22Rv1 (cell line): ENCODE results near the gene ACSS2.

Experiments used
- H3K27ac ChIP-seq: fragments of 450-650 bp; 2 replicates; pipeline ENCODE4 v1.5.1; 2017
- ZFX ChIP-seq: fragments of 450-650 bp; IDR thresholded peaks from 2 replicates; pipeline ENCODE4 v1.6.1; 2017; ENCODE audit warnings: antibody characterized with exemption, borderline replicate concordance
- TF ChIP-seq, protein P1 (sequence below): fragments of 450-650 bp; IDR thresholded peaks from 2 replicates; pipeline ENCODE4 v1.5.1; 2017; ENCODE audit warnings: mild to moderate bottlenecking

The ACSS2 gene, protein sequence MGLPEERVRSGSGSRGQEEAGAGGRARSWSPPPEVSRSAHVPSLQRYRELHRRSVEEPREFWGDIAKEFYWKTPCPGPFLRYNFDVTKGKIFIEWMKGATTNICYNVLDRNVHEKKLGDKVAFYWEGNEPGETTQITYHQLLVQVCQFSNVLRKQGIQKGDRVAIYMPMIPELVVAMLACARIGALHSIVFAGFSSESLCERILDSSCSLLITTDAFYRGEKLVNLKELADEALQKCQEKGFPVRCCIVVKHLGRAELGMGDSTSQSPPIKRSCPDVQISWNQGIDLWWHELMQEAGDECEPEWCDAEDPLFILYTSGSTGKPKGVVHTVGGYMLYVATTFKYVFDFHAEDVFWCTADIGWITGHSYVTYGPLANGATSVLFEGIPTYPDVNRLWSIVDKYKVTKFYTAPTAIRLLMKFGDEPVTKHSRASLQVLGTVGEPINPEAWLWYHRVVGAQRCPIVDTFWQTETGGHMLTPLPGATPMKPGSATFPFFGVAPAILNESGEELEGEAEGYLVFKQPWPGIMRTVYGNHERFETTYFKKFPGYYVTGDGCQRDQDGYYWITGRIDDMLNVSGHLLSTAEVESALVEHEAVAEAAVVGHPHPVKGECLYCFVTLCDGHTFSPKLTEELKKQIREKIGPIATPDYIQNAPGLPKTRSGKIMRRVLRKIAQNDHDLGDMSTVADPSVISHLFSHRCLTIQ

DNA sequence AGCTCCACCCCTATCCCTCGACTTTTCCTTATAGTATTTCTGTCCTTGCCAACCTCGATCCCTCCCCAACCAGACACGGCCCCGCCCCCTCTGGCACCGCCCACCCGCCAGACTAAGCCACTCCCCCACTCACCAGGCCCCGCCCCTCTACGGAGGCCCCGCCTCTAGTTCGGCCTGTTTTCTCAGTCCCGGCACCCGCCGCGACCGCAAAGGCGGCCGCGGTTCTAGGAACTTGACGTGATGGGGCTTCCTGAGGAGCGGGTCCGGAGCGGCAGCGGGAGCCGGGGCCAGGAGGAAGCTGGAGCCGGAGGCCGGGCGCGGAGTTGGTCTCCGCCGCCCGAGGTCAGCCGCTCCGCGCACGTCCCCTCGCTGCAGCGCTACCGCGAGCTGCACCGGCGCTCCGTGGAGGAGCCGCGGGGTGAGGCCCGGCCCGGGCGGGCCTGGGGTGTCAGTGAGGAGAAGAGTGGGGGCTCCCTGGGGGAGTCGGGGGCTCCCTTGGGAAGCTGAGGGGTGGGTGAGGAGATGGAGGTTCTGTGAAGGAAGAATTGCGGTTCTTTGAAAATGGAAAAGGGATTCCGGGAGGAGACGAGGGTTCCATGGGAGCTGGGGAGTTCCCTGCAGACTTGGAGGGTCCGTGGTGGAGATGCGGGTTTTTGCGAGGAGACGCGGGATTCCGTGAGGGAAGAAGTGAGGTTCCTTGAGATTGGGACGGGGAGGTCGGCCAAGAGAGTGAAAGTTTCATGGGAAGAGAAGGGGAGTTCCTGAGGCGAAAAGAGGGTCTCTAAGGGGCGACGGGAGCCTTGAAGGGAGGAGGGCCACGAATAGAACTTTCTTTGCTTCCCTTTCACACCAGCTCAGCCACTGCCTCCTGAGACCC is at the start of gene ACSS2:
Gene ACSS2 (plus strand): TSS at position 207 of the 877 bp plus-strand sequence. CDS start 34 bp downstream, at position 241.
- peak within 1 kb of the TSS; percentile 85 for H3K27ac ChIP-seq
- TF ChIP-seq ZFX, result no peak
- TF ChIP-seq, protein P1, sequence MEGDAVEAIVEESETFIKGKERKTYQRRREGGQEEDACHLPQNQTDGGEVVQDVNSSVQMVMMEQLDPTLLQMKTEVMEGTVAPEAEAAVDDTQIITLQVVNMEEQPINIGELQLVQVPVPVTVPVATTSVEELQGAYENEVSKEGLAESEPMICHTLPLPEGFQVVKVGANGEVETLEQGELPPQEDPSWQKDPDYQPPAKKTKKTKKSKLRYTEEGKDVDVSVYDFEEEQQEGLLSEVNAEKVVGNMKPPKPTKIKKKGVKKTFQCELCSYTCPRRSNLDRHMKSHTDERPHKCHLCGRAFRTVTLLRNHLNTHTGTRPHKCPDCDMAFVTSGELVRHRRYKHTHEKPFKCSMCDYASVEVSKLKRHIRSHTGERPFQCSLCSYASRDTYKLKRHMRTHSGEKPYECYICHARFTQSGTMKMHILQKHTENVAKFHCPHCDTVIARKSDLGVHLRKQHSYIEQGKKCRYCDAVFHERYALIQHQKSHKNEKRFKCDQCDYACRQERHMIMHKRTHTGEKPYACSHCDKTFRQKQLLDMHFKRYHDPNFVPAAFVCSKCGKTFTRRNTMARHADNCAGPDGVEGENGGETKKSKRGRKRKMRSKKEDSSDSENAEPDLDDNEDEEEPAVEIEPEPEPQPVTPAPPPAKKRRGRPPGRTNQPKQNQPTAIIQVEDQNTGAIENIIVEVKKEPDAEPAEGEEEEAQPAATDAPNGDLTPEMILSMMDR, result no peak

DNA sequence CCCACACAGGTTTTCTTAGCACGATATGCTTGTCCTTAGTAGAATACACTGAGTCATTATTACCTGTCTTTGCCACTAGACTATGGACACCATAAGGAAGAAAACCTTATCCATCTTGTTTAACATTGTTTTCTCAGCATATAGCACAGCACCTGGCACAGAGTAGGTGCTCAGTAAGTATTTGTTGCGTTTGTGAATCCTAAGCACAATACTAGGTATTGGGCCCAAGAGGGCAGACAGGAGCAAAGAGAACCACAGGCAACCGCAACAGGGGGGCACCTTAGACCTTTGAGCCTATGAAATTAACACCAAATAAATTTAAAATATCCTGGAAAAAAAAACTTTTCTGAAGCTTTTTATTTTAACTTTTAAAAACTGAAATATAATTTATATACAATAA is 47.2 kb upstream of the ACSS2 start:
- H3K27ac ChIP-seq, result no peak overlapping the region
- TF ChIP-seq ZFX, result no peak

DNA sequence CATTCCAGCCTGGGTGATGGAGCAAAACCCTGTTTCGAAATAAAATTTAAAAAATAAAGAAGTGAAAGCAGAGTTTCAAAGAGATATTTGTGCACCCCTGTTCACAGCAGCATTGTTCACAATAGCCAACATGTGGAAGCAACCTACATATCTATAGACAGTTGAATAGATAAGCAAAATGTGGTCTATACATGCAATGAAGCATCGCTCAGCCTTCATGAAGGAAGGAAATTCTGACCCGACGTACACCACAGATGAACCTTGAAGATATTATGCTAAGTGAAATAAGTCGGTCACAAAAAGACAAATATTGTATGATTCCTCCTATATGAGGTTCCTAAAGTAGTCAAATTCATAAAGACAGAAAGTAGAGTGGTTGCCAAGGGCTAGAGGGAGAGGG is 44.5 kb upstream of the ACSS2 start:
- TF ChIP-seq ZFX, result no peak
- TF ChIP-seq, protein P1, result no peak

DNA sequence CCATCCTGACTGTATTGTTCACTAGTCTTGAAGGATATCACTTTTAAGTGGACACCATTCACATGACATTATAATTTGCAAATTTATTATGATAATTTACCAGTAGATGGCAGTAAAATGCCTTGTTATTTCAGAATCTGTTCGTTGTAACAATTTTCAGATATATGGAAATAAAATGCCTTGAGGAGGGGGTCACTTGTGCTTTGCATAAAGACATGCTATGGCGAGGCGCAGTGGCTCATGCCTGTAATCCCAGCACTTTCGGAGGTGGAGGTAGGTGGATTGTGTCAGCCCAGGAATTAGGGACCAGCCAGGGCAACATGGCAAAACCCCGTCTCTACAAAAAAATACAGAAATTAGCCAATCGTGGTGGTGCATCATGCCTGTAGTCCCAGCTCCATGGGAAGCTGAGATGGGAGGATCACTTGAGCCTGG is 41.9 kb upstream of the ACSS2 start:
- no peak overlapping the region for H3K27ac ChIP-seq
- no peak for TF ChIP-seq ZFX
- TF ChIP-seq, protein P1, result peak; percentile 57

More for the DNA sequence above, 44.5 kb upstream of the ACSS2 start:
- H3K27ac ChIP-seq, result no peak overlapping the region

DNA sequence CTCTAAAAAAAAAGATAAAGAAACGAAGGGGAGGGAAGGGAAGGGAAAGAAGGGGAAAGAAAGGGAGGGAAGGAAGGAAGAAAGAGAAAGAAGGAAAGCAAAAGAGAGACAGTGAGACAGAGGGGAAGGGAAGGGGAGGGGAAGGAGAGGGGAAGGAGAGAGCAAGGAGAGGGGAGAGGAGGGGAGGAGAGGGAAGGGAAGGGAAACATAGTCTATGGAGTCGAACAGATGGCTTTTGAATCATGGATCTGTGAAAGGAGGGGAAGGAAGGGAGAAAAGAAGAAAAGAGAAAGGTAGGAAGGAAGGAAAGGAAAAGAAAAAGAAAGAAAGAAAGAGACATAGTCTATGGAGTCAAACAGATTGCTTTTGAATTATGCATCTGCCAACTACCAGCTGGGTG is 34.3 kb upstream of the ACSS2 start:
- H3K27ac ChIP-seq, result no peak overlapping the region
- TF ChIP-seq, protein P1, result no peak
- no peak for TF ChIP-seq ZFX

DNA sequence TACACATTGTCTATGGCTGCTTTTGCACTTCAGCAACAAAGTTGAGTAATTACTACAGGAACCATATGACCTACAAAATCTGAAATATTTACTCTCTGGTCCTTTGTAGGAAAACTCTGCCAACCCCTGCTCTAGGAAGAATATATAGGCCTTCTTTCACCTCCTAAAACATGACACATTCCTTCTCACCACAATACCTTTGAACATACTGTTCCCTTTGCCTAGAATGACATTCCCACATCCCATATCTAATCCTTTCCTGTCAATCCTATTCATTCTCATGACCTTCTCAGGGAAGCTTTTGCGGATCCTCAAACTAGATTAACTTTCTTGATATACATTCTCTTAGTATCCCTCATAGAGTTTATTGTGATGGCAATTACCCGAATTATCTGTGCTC is 33.0 kb upstream of the ACSS2 start:
- TF ChIP-seq, protein P1, result no peak
- no peak for TF ChIP-seq ZFX

DNA sequence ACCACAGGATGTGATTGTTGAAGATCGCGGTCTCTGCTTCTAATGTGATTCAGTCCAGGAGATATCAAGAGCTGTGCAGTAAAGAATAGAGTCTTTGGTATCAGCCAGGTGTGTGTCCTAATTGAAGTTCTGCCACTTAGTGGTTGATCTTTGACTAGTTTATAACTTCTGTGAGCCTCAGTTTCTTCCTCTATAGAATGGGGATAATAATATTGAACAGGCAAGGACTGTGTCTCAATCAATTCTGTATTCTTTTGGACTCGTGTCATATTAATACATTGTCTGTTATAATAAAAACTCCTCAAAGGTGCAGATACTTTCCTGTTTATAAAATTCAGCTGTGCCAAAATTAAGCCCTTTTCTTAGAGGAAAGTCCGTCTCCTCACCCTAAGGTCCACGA is 27.8 kb upstream of the ACSS2 start:
- no peak overlapping the region for H3K27ac ChIP-seq
- TF ChIP-seq ZFX, result no peak
- TF ChIP-seq, protein P1, result no peak

More for the DNA sequence above, 33.0 kb upstream of the ACSS2 start:
- H3K27ac ChIP-seq, result no peak overlapping the region
